ENCODE results near the gene TBL1X. TPM values are rescaled to one million over a fixed set of nuclear protein-coding genes. Genes with fewer than 3 reads are reported as not detected.

TBL1X gene
- total and polyA plus RNA-seq, 2 donors (not counting 3 experiments of a cell fraction or from before 2014, with no cell fraction given), result 8.7 to 25.3 TPM

DNA sequence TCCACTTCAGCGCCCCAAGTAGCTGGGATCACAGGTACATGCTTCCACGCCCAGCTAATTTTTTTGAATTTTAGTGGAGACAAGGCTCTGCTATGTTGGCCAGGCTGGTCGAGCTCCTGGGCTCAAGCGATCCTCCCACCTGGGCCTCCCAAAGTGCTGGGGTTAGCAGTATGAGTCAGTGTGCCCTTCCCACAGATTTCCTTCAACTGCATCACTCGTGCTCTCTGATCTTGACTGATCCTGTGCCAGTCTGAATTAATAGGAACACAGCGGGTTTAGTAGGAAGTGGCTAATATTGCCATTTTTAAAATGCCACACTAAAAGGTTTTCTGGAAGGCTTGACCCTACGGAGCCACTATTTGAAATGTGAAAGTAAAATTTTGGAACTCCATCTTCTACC is 317.1 kb downstream of the TBL1X start:
- H3K27me3 ChIP-seq (ENCODE audit: control insufficient read depth in 2 of 2, insufficient read depth in 2 of 2, low read length in 2 of 2), result no peaks in the 10 kb centered on the region
- no peaks in the 10 kb centered on the region for H3K9me3 ChIP-seq (replicated peaks; ENCODE audit: control insufficient read depth, insufficient read depth, low read length)
- no peaks in the 10 kb centered on the region for H3K36me3 ChIP-seq (ENCODE audit: control insufficient read depth in 2 of 2, extremely low read depth in 1 of 2, insufficient read depth in 2 of 2, low read length in 2 of 2)
- no peak overlapping the region for H3K9ac ChIP-seq (replicated peaks; ENCODE audit: extremely low read depth, insufficient read depth, low read length)
- H3K4me3 ChIP-seq (replicated peaks in 1 of 3; ENCODE audit: insufficient read depth in 1 of 3, low read depth in 1 of 3, low read length in 3 of 3), result no peak overlapping the region
- peak; percentile 43 for FAIRE-seq
- no TSS peak for BruUV-seq (replicated peaks)
- DNase-seq (ENCODE audit: low read depth, low spot score), result no peak
- H3K79me2 ChIP-seq (ENCODE audit: control insufficient read depth, insufficient read depth, low read length), result no peaks in the 10 kb centered on the region
- H3K4me2 ChIP-seq (ENCODE audit: insufficient read depth, low read length), result no peak overlapping the region
- no peak overlapping the region for H3K27ac ChIP-seq (ENCODE audit: insufficient read depth, low read depth, low read length)
- H3K4me1 ChIP-seq (ENCODE audit: control insufficient read depth, extremely low read depth, insufficient read depth, low read length), result no peaks in the 10 kb centered on the region
- no peaks in the 10 kb centered on the region for H3K9me1 ChIP-seq (replicated peaks; ENCODE audit: control insufficient read depth, extremely low read depth, insufficient read depth, low read length)
- ChIA-PET POLR2A (no interaction called here), CTCF (interaction anchor here (0.8 kb wide), 1 partner anchor 9 kb away, joined by 3 read pairs; no protein-coding TSS in a partner anchor)
- H4K20me1 ChIP-seq (replicated peaks; ENCODE audit: control insufficient read depth, extremely low read depth, insufficient read depth, low read length), result no peaks in the 10 kb centered on the region
- intact Hi-C loops (cut with micrococcal nuclease) (no loop called here), dilution Hi-C loops (cut with MboI; ENCODE audit: extremely low pct_ligation_motif_present, low sequenced_read_pairs) (no loop called here)
- TF ChIP-seq CTCF (IDR thresholded peaks at IDR 0.05; ENCODE audit: extremely low read depth in 1 of 2, insufficient read depth in 1 of 2, low read depth in 1 of 2, low read length in 2 of 2), result no peak
- TF ChIP-seq POLR2A (IDR thresholded peaks at IDR 0.05; ENCODE audit: low read depth, low read length), result no peak
- TF ChIP-seq MAX (IDR thresholded peaks at IDR 0.05; ENCODE audit: insufficient read depth, insufficient read length), result no peak
- TF ChIP-seq POLR2AphosphoS5 (IDR thresholded peaks at IDR 0.05; ENCODE audit: insufficient read depth, low read depth, low read length), result no peak
- TF ChIP-seq GATA2 (IDR thresholded peaks at IDR 0.05; ENCODE audit: insufficient read depth, insufficient read length, low read depth, low read length), result no peak
- TF ChIP-seq FOS (IDR thresholded peaks at IDR 0.05; ENCODE audit: borderline replicate concordance, insufficient read depth, low read length), result no peak
- TF ChIP-seq MYC (IDR thresholded peaks at IDR 0.05; ENCODE audit: low read depth, low read length), result no peak
- no peak for TF ChIP-seq JUN (IDR thresholded peaks at IDR 0.05; ENCODE audit: borderline replicate concordance, insufficient read depth, insufficient read length, low read depth)
- no peak for TF ChIP-seq EZH2 (IDR thresholded peaks at IDR 0.05; ENCODE audit: borderline replicate concordance, low read depth, low read length, severe bottlenecking)
- H2AFZ ChIP-seq (ENCODE audit: low read depth, low read length), result no peak overlapping the region

All from endothelial cell of umbilical vein (primary cell).